ENCODE results near the gene CHST12.

CHST12 gene

GRCh38 chr7:2482725-2483451 lies 79.5 kb downstream of the CHST12 start:
- DNase-seq: no peak

- no peak for DNase-seq
Measured at GRCh38 chr7:2483494-2483893, 80.1 kb downstream of the CHST12 start.

GRCh38 chr7:2484868-2485267 lies 81.5 kb downstream of the CHST12 start:
- no peak for DNase-seq

GRCh38 chr7:2487586-2488271 lies 84.3 kb downstream of the CHST12 start:
- no peak for DNase-seq

GRCh38 chr7:2488272-2488645 lies 84.8 kb downstream of the CHST12 start:
- no peak for DNase-seq

GRCh38 chr7:2488681-2489080 lies 85.3 kb downstream of the CHST12 start:
- DNase-seq: no peak

- no peak for DNase-seq
Measured at GRCh38 chr7:2490181-2490651, 86.8 kb downstream of the CHST12 start.

GRCh38 chr7:2492038-2492437 lies 88.6 kb downstream of the CHST12 start:
- DNase-seq: no peak

- no peak for DNase-seq
Measured at GRCh38 chr7:2493205-2494164, 90.1 kb downstream of the CHST12 start.

GRCh38 chr7:2494191-2495130 lies 91.0 kb downstream of the CHST12 start:
- no peak for DNase-seq

GRCh38 chr7:2495418-2496299 lies 92.2 kb downstream of the CHST12 start:
- DNase-seq: no peak

GRCh38 chr7:2496375-2496774 lies 93.0 kb downstream of the CHST12 start:
- DNase-seq: no peak

GRCh38 chr7:2497065-2497464 lies 93.7 kb downstream of the CHST12 start:
- DNase-seq: no peak

GRCh38 chr7:2497500-2498336 lies 94.3 kb downstream of the CHST12 start:
- no peak for DNase-seq

All from GDM1 (cell line).